GM04503 (cell line): Measurements from ENCODE around the gene PVRIG.
"Not testable (repeated sequence)": the region's sequence is repeated elsewhere in the genome, so short reads cannot be mapped to it uniquely, and the experiment has no call there.

ENCODE experiments used
- DNase-seq: peaks from one replicate; pipeline ENCODE4 v3.0.0-alpha.2; 2012; ENCODE audit warnings: low read depth

Gene PVRIG

GRCh38 chr7:100234660-100235317, 15.0 kb downstream of the PVRIG start:
- DNase-seq: not testable (repeated sequence)

GRCh38 chr7:100239975-100240374, 20.2 kb downstream of the PVRIG start:
- DNase-seq: not testable (repeated sequence)

GRCh38 chr7:100243385-100243784, 23.6 kb downstream of the PVRIG start:
- not testable (repeated sequence) for DNase-seq

GRCh38 chr7:100244988-100245605, 25.3 kb downstream of the PVRIG start:
- DNase-seq: not testable (repeated sequence)

- not testable (repeated sequence) for DNase-seq
Observed at GRCh38 chr7:100246121-100246864, 26.5 kb downstream of the PVRIG start.

GRCh38 chr7:100246865-100247137, 27.1 kb downstream of the PVRIG start:
- DNase-seq: not testable (repeated sequence)

GRCh38 chr7:100247152-100247757, 27.5 kb downstream of the PVRIG start:
- peak; percentile 3 for DNase-seq

- DNase-seq: no peak
Observed at GRCh38 chr7:100248483-100248882, 28.7 kb downstream of the PVRIG start.

GRCh38 chr7:100257017-100257416, 37.3 kb downstream of the PVRIG start:
- DNase-seq: no peak

GRCh38 chr7:100259984-100260383, 40.2 kb downstream of the PVRIG start:
- not testable (repeated sequence) for DNase-seq

- not testable (repeated sequence) for DNase-seq
Observed at GRCh38 chr7:100262896-100263295, 43.1 kb downstream of the PVRIG start.

GRCh38 chr7:100264223-100264622, 44.5 kb downstream of the PVRIG start:
- not testable (repeated sequence) for DNase-seq

- DNase-seq: peak; percentile 29
Observed at GRCh38 chr7:100264669-100265165, 45.0 kb downstream of the PVRIG start.

- peak; percentile 27 for DNase-seq
Observed at GRCh38 chr7:100265851-100266250, 46.1 kb downstream of the PVRIG start.

GRCh38 chr7:100266576-100267354, 47.0 kb downstream of the PVRIG start:
- no peak for DNase-seq

GRCh38 chr7:100267648-100268047, 47.9 kb downstream of the PVRIG start:
- no peak for DNase-seq

GRCh38 chr7:100268882-100269281, 49.1 kb downstream of the PVRIG start:
- not testable (repeated sequence) for DNase-seq

GRCh38 chr7:100269306-100270045, 49.7 kb downstream of the PVRIG start:
- DNase-seq: not testable (repeated sequence)

GRCh38 chr7:100270046-100270918, 50.5 kb downstream of the PVRIG start:
- DNase-seq: not testable (repeated sequence)
